Measurements from ENCODE around the gene LMOD3.

DNA sequence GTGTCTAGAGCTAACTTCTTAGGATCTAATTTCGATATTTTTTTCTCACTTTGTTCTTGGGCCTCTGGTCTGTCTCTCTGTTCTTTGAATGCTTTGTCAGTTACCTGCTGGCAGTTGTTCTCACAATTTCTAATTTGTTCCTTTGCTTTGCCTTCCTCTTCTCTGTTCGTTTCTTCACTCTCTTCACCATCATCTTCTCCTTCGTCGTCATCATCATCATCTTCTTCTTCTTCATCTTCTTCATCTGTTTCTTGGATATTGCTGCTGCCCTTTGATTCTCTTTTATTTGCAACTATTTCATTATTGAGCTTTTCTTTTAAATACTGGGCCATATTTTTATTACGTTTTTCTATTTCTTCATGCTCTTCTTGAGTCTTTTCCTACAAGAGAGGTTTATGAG, 2.7 kb downstream of the LMOD3 start:
- no peak for TF ChIP-seq SIN3A (IDR thresholded peaks at IDR 0.05; ENCODE audit: borderline replicate concordance in 2 of 2, control insufficient read depth in 1 of 2, low read depth in 2 of 2, low read length in 2 of 2)
- TF ChIP-seq CBX3 (IDR thresholded peaks at IDR 0.05; ENCODE audit: borderline replicate concordance in 1 of 2, low read length in 2 of 2): no peak
- TF ChIP-seq, protein P1, sequence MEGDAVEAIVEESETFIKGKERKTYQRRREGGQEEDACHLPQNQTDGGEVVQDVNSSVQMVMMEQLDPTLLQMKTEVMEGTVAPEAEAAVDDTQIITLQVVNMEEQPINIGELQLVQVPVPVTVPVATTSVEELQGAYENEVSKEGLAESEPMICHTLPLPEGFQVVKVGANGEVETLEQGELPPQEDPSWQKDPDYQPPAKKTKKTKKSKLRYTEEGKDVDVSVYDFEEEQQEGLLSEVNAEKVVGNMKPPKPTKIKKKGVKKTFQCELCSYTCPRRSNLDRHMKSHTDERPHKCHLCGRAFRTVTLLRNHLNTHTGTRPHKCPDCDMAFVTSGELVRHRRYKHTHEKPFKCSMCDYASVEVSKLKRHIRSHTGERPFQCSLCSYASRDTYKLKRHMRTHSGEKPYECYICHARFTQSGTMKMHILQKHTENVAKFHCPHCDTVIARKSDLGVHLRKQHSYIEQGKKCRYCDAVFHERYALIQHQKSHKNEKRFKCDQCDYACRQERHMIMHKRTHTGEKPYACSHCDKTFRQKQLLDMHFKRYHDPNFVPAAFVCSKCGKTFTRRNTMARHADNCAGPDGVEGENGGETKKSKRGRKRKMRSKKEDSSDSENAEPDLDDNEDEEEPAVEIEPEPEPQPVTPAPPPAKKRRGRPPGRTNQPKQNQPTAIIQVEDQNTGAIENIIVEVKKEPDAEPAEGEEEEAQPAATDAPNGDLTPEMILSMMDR (IDR thresholded peaks at IDR 0.05 in 2 of 3, conservative IDR thresholded peaks at IDR 0.05 in 1 of 3; ENCODE audit: insufficient read depth in 2 of 3, low read depth in 1 of 3, low read length in 3 of 3): no peak
- TF ChIP-seq NCOR1 (IDR thresholded peaks at IDR 0.05): no peak
- TF ChIP-seq ERF (CRISPR knock-in tag; IDR thresholded peaks at IDR 0.05): no peak
- TF ChIP-seq ZFPM2 (CRISPR knock-in tag; IDR thresholded peaks at IDR 0.05): no peak
- no peak for TF ChIP-seq YY1 (IDR thresholded peaks at IDR 0.05; ENCODE audit: borderline replicate concordance in 1 of 3, control insufficient read depth in 1 of 3, extremely low read depth in 1 of 3, insufficient read depth in 3 of 3, insufficient read length in 1 of 3, insufficient replicate concordance in 2 of 3, low read depth in 1 of 3, low read length in 2 of 3)
- TF ChIP-seq POLR3G (IDR thresholded peaks at IDR 0.05; ENCODE audit: extremely low read depth, insufficient read length, insufficient replicate concordance): no peak
- TF ChIP-seq ZNF431 (CRISPR knock-in tag; IDR thresholded peaks at IDR 0.05): no peak
- TF ChIP-seq RBM34 (IDR thresholded peaks at IDR 0.05; ENCODE audit: borderline replicate concordance, insufficient read depth, low read length): no peak
- no peak for TF ChIP-seq CREB1 (IDR thresholded peaks at IDR 0.05)
- TF ChIP-seq CREB1 (CRISPR knock-in tag; IDR thresholded peaks at IDR 0.05): no peak
- TF ChIP-seq HNRNPLL (IDR thresholded peaks at IDR 0.05; ENCODE audit: low read depth, low read length, poor library complexity, severe bottlenecking): no peak
- TF ChIP-seq TARDBP (IDR thresholded peaks at IDR 0.05): no peak

All from K562 (cell line).